Loucy (cell line): ENCODE data around the gene CCDC187.

Experiments
- EZH2phosphoT487 ChIP-seq: fragments of 200-600 bp; IDR thresholded peaks from 2 replicates; pipeline ENCODE4 v1.6.1; 2018; ENCODE audit warnings: antibody characterized with exemption, mild to moderate bottlenecking, moderate library complexity, borderline replicate concordance
- TF ChIP-seq, protein P1 (sequence below): fragments of 200-600 bp; sonication (generic); conservative IDR thresholded peaks from 2 replicates; pipeline ENCODE4 v1.5.1; 2014; ENCODE audit warnings: mild to moderate bottlenecking, antibody characterized with exemption, low read length

DNA sequence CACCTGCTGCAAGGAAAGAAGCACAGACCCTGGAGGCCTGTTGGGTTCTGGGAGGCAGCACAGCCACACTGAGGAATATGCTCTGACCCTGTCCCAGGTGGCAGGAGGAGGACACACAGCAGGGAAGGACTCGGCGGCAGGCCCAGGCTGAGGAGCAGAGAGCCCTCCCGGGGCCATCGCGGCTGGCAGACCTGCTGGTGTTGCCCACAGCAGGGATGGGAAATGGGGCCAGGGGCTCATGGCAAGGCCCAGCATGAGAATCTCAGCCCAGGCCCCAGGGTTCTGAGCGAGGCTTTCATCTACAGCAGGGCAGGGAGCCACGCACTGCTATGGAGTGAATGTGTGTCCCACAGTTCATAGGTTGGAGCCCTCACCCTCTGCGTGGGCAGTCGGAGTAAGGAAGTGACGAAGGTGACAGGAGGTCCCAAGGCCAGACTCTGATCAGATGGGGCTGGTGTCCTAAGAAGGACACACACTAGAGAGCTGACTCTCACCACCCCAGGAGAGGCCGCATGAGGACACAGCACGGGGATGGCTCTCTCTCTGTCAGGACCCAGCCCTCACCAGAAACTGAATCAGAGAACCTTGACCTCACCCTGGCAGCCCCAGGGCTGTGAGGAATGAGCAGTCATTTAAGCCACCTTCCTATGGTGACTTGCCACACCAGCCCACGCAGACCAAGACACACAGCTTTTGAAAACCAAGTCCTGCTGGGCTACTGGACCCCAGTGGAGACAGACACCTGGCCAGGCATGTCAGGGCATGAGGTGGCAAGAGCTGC lies 13.2 kb upstream of the CCDC187 start:
- TF ChIP-seq, protein P1, sequence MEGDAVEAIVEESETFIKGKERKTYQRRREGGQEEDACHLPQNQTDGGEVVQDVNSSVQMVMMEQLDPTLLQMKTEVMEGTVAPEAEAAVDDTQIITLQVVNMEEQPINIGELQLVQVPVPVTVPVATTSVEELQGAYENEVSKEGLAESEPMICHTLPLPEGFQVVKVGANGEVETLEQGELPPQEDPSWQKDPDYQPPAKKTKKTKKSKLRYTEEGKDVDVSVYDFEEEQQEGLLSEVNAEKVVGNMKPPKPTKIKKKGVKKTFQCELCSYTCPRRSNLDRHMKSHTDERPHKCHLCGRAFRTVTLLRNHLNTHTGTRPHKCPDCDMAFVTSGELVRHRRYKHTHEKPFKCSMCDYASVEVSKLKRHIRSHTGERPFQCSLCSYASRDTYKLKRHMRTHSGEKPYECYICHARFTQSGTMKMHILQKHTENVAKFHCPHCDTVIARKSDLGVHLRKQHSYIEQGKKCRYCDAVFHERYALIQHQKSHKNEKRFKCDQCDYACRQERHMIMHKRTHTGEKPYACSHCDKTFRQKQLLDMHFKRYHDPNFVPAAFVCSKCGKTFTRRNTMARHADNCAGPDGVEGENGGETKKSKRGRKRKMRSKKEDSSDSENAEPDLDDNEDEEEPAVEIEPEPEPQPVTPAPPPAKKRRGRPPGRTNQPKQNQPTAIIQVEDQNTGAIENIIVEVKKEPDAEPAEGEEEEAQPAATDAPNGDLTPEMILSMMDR, result no peak
- TF ChIP-seq EZH2phosphoT487, result no peak
